ENCODE data around the gene IDH3B.

GRCh38 chr20:2706688-2707352, 42.8 kb upstream of the IDH3B start:
- no peak for TF ChIP-seq CTCF (IDR thresholded peaks at IDR 0.05)
- TF ChIP-seq POLR2A (IDR thresholded peaks at IDR 0.05) = no peak
